MM.1S (cell line): ENCODE results near the gene KREMEN2.

Experiments
- EZH2 ChIP-seq: fragments of 300-600 bp; sonication (generic); optimal IDR thresholded peaks from 2 replicates; pipeline ENCODE3; 2017; ENCODE audit warnings: low read depth, mild to moderate bottlenecking, antibody characterized with exemption, low read length, mixed read lengths
- EZH2phosphoT487 ChIP-seq: fragments of 300-600 bp; sonication (generic); IDR thresholded peaks from 2 replicates; pipeline ENCODE4 v1.6.1; 2018; ENCODE audit warnings: antibody characterized with exemption, low read length
- TF ChIP-seq, protein P1 (sequence below): fragments of 300-600 bp; sonication (generic); IDR thresholded peaks from 2 replicates; pipeline ENCODE4 v1.5.1; 2016; ENCODE audit warnings: antibody characterized with exemption, low read length, mixed read lengths

DNA sequence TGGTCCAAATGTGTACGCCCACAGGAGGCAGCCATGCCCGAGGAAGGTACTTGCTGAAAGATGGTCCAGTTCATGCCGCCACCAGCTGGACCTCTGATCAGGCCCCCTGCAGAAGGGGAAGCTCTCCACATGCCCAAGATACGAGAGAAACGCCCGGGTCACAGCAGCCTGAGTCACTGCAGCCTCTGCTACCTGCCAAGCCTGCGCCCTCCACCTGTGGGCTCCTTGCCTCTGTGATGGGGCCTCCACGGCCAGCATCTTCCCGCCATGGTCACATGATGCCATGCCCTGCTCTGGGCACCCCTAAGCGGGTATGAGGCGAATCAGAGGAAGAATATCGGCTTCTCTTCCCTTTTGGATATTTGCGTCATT, 13.7 kb upstream of the KREMEN2 start:
- TF ChIP-seq, protein P1, sequence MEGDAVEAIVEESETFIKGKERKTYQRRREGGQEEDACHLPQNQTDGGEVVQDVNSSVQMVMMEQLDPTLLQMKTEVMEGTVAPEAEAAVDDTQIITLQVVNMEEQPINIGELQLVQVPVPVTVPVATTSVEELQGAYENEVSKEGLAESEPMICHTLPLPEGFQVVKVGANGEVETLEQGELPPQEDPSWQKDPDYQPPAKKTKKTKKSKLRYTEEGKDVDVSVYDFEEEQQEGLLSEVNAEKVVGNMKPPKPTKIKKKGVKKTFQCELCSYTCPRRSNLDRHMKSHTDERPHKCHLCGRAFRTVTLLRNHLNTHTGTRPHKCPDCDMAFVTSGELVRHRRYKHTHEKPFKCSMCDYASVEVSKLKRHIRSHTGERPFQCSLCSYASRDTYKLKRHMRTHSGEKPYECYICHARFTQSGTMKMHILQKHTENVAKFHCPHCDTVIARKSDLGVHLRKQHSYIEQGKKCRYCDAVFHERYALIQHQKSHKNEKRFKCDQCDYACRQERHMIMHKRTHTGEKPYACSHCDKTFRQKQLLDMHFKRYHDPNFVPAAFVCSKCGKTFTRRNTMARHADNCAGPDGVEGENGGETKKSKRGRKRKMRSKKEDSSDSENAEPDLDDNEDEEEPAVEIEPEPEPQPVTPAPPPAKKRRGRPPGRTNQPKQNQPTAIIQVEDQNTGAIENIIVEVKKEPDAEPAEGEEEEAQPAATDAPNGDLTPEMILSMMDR: no peak
- TF ChIP-seq EZH2: no peak
- no peak for TF ChIP-seq EZH2phosphoT487
